SK-N-SH treated with all-trans-retinoic acid at 6 μM for 48 hours (cell line): Measurements from ENCODE around the gene CERK.

Experiments used
- ARNTL ChIP-seq: fragments of 450-650 bp; formaldehyde crosslinking; IDR thresholded peaks from 2 replicates; pipeline ENCODE4 v1.5.0; 2020; ENCODE audit warnings: low read depth, mild to moderate bottlenecking, moderate library complexity, borderline replicate concordance
- ISL1 ChIP-seq: fragments of 250-450 bp; sonication (Bioruptor Pico); IDR thresholded peaks from 2 replicates; pipeline ENCODE4 v2.1.2; 2022; ENCODE audit warnings: mild to moderate bottlenecking, moderate library complexity
- PPARA ChIP-seq: fragments of 250-450 bp; sonication (Bioruptor Pico); IDR thresholded peaks from 2 replicates; pipeline ENCODE4 v1.5.0; 2020; ENCODE audit warnings: mild to moderate bottlenecking, borderline replicate concordance
- RARB ChIP-seq: fragments of 250-450 bp; sonication (Bioruptor Pico); IDR thresholded peaks from 2 replicates; pipeline ENCODE4 v1.8.0; 2021; ENCODE audit warnings: mild to moderate bottlenecking, moderate library complexity
- ZC3H10 ChIP-seq: fragments of 250-450 bp; sonication (Bioruptor Pico); IDR thresholded peaks from 2 replicates; pipeline ENCODE4 v1.5.1; 2021; ENCODE audit warnings: mild to moderate bottlenecking, moderate library complexity
- ZNF565 ChIP-seq: fragments of 450-650 bp; formaldehyde crosslinking; conservative IDR thresholded peaks from 2 replicates; pipeline ENCODE4 v1.5.0; 2020; ENCODE audit warnings: low read depth, mild to moderate bottlenecking, moderate library complexity
- ZNF8 ChIP-seq: fragments of 450-650 bp; formaldehyde crosslinking; IDR thresholded peaks from 2 replicates; pipeline ENCODE4 v1.5.0; 2020; ENCODE audit warnings: mild to moderate bottlenecking, moderate library complexity
- TF ChIP-seq, protein P1 (sequence below): fragments of 250-450 bp; sonication (Bioruptor Pico); IDR thresholded peaks from 2 replicates; pipeline ENCODE4 v1.5.1; 2020; ENCODE audit warnings: low read depth, mild to moderate bottlenecking, moderate library complexity
- TF ChIP-seq, protein P2 (sequence below): fragments of 250-450 bp; sonication (Bioruptor Pico); IDR thresholded peaks from 2 replicates; pipeline ENCODE4 v1.8.0; 2021; ENCODE audit warnings: low read depth, mild to moderate bottlenecking, moderate library complexity, borderline replicate concordance

DNA sequence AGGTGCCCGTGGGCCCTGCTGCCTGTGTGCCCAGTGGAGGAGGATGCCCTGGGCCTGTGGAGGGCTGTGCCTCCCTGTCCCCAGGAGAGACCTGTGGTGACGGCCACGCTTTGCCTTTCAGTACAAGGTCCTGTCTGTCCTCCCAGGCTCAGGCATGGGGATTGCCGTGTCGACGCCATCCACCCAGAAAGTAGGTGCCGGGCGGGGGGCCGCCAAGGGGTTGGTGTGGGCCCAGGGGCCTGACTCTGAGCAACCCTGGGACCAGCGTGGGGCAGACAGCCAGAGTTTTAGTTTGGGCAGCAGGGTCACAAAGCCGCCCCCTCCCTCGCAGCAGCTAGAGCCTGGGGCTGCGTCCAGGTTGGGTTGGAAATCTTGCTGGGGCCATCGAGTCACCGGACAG lies 61.6 kb downstream of the CERK start:
- TF ChIP-seq, protein P1, sequence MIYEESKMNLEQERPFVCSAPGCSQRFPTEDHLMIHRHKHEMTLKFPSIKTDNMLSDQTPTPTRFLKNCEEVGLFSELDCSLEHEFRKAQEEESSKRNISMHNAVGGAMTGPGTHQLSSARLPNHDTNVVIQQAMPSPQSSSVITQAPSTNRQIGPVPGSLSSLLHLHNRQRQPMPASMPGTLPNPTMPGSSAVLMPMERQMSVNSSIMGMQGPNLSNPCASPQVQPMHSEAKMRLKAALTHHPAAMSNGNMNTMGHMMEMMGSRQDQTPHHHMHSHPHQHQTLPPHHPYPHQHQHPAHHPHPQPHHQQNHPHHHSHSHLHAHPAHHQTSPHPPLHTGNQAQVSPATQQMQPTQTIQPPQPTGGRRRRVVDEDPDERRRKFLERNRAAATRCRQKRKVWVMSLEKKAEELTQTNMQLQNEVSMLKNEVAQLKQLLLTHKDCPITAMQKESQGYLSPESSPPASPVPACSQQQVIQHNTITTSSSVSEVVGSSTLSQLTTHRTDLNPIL = no peak
- no peak for TF ChIP-seq PPARA (CRISPR knock-in tag)
- TF ChIP-seq RARB (CRISPR knock-in tag) = no peak
- TF ChIP-seq, protein P2, sequence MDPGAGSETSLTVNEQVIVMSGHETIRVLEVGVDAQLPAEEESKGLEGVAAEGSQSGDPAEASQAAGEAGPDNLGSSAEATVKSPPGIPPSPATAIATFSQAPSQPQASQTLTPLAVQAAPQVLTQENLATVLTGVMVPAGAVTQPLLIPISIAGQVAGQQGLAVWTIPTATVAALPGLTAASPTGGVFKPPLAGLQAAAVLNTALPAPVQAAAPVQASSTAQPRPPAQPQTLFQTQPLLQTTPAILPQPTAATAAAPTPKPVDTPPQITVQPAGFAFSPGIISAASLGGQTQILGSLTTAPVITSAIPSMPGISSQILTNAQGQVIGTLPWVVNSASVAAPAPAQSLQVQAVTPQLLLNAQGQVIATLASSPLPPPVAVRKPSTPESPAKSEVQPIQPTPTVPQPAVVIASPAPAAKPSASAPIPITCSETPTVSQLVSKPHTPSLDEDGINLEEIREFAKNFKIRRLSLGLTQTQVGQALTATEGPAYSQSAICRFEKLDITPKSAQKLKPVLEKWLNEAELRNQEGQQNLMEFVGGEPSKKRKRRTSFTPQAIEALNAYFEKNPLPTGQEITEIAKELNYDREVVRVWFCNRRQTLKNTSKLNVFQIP (CRISPR knock-in tag) = no peak
- no peak for TF ChIP-seq ARNTL (CRISPR knock-in tag)
- no peak for TF ChIP-seq ZNF565 (CRISPR knock-in tag)
- TF ChIP-seq ZC3H10 (CRISPR knock-in tag) = no peak
- TF ChIP-seq ISL1 (CRISPR knock-in tag) = no peak
- TF ChIP-seq ZNF8 (CRISPR knock-in tag) = no peak
